HCT116 (cell line): ENCODE measurements around the gene BMP2K.

ENCODE experiments used
- CTCF ChIP-seq, 3 experiments: fragments of 200-600 bp in 1 of 3; sonication (generic) in 1 of 3; IDR thresholded peaks in 2 of 3; conservative IDR thresholded peaks in 1 of 3; 2 replicates each; pipeline ENCODE4 v1.5.1; 2012 to 2017; ENCODE audit warnings: low read depth in 2 of 3, low read length in 2 of 3, antibody characterized with exemption in 1 of 3, borderline replicate concordance in 1 of 3, control low read depth in 1 of 3, mild to moderate bottlenecking in 1 of 3, mixed read lengths in 1 of 3, mixed run types in 1 of 3, moderate library complexity in 1 of 3; ENCODE audit not compliant: insufficient read depth in 1 of 3
- EZH2phosphoT487 ChIP-seq: fragments of 200-600 bp; IDR thresholded peaks from 2 replicates; pipeline ENCODE4 v1.6.1; 2018; ENCODE audit warnings: antibody characterized with exemption, borderline replicate concordance
- JUND ChIP-seq: IDR thresholded peaks from 2 replicates; pipeline ENCODE4 v1.6.1; 2012
- POLR2A ChIP-seq: IDR thresholded peaks from 2 replicates; pipeline ENCODE4 v1.7.0; 2011; ENCODE audit warnings: borderline replicate concordance; ENCODE audit not compliant: insufficient read depth, insufficient read length; ENCODE audit errors: extremely low read depth
- POLR2AphosphoS5 ChIP-seq: IDR thresholded peaks from 2 replicates; pipeline ENCODE4 v1.6.1; 2011; ENCODE audit warnings: mild to moderate bottlenecking, low read depth, low read length, moderate library complexity
- RAD21 ChIP-seq: IDR thresholded peaks from 2 replicates; pipeline ENCODE4 v1.6.1; 2012; ENCODE audit warnings: low read depth, mild to moderate bottlenecking
- SP1 ChIP-seq: IDR thresholded peaks from 2 replicates; pipeline ENCODE4 v1.6.1; 2012; ENCODE audit warnings: low read depth
- ZBTB33 ChIP-seq: IDR thresholded peaks from 2 replicates; pipeline ENCODE4 v1.6.1; 2011; ENCODE audit warnings: mild to moderate bottlenecking, low read length, moderate library complexity; ENCODE audit not compliant: insufficient replicate concordance; ENCODE audit errors: extremely low read depth
- ZNF274 ChIP-seq: fragments of 200-500 bp; sonication (Bioruptor generic); IDR thresholded peaks from 2 replicates; pipeline ENCODE4 v1.6.1; 2014; ENCODE audit warnings: mild to moderate bottlenecking, low read depth, low read length, inconsistent platforms

- TF ChIP-seq ZBTB33 = no peak
- no peak for TF ChIP-seq SP1
- peak; percentile 62 for TF ChIP-seq RAD21
- peak; percentile 15 to 63 (median 55); a peak in 4 of 6 replicates for TF ChIP-seq CTCF (IDR thresholded peaks at IDR 0.05 in 2 of 3, conservative IDR thresholded peaks at IDR 0.05 in 1 of 3; ENCODE audit: borderline replicate concordance in 1 of 3, insufficient read depth in 1 of 3, low read depth in 2 of 3, low read length in 2 of 3)
- TF ChIP-seq POLR2A = no peak
- TF ChIP-seq JUND = no peak
- no peak for TF ChIP-seq ZNF274
- TF ChIP-seq POLR2AphosphoS5 = no peak
- TF ChIP-seq EZH2phosphoT487 = no peak
These were observed 177.9 kb downstream of the BMP2K start for GRCh38 chr4:78953769-78954666.
